GM21381 (cell line): Measurements from ENCODE around the gene ZMAT5.
"Not testable (repeated sequence)": the region's sequence is repeated elsewhere in the genome, so short reads cannot be mapped to it uniquely, and the experiment has no call there.

Experiments
- ATAC-seq: cut with Tn5 transposase; IDR thresholded peaks from one replicate; pipeline ENCODE4 v1.9.1; 2021; ENCODE audit warnings: mild to moderate bottlenecking, moderate library complexity; ENCODE audit not compliant: unreplicated experiment

ZMAT5 gene

DNA sequence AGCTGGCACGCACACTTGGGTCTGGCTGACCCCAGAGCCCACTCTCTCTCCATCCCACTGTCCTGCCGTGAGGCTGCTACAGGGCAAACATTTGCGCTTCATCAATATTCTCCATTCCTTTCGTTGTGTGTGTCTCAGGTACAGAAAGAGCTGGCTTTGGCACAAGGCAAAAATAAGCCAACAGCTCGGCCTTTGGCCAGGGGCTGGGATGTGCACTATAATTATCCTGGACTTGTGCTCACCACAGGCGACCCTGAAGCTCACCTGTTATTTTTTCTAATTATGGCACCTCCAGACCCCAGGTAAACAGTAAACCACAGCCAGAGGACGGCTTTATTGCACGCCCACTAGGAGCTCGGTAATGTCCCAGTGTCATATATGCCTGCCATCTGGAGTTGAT, 10.9 kb downstream of the ZMAT5 start:
- ATAC-seq, result no peak

DNA sequence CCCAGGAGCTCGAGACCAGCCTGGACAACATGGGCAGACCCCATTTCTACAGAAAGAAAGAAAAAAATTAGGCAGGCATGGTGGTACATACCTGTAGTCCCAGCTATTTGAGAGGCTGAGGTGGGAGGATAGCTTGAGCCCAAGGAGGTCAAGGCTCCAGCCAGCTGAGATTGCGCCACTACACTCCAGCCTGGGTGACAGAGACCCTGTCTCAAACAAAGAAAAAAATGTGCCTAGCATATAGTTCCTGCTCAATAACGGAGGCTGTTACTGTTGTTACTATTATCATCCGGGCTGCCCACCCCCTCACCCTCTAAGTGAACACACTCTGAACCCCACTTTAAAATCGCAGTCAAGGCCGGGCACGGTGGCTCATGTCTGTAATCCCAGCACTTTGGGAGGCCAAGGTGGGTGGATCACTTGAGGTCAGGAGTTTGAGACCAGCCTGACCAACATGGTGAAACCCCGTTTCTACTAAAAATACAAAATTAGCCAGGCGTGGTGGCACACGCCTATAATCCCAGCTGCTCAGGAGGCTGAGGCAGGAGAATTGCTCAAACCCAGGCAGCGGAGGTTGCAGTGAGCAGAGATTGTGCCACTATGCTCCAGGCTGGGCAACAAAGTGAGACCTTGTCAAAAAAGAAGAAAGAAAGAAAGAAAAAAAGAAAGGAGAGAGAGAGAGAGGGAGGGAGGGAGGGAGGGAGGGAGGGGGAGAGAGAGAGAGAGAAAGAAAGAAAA, 12.0 kb downstream of the ZMAT5 start:
- ATAC-seq, result not testable (repeated sequence)

DNA sequence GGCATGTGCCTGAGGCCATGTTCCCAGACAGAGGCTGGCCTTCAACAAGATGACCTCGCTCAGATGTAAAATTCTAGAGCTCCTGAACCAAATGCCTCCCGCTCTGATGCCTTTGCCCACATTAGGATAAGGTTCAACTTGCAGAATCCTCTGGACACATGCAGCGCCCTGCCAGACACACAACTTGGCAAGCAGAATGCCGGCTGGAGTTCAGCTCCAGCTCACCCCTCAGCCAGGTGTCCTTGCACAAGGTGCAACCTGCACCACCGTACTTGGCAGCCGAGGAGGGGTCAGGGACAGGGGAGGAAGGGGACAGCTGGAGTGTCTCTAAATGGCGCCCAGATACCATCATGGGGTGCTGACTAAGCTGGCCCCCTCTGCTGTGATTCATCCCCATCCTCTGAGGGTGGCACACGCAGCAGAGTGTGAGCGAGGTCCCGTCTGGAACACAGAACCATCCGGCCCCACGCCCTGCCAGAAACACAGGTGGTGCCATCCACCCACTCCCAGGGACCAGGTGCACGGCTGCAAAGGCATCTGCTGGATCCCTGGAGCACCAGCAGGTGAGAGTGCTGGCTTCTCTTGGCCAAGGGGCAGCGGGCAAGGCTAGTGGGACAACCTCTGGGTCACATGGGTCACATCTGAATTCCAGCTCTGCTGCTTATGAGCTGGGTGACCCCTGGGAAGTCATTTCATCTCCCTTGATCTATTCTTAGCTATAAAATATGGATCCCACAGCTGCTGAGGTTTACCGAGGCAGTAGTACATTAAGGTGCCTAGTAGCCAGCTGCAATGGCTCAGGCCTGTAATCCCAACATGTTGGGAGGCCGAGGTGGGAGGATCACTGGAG, 12.8 kb downstream of the ZMAT5 start:
- ATAC-seq, result no peak

DNA sequence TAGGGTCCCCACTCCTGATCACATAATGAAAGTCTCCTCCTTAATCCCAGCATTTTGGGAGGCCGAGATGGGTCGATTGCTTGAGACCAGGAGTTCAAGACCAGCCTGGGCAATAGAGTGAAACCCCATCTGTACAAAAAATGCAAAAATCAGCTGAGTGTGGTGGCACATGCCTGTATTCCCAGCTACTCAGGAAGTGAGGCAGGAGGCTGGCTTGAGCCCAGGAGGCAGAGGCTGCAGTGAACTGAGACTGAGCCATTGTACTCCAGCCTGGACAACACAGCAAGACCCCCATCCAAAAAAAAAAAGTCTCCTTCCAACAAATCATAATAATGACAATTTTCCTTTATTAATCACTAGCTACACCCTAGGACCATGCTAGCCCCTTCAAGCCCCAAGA, 15.1 kb downstream of the ZMAT5 start:
- no peak for ATAC-seq

DNA sequence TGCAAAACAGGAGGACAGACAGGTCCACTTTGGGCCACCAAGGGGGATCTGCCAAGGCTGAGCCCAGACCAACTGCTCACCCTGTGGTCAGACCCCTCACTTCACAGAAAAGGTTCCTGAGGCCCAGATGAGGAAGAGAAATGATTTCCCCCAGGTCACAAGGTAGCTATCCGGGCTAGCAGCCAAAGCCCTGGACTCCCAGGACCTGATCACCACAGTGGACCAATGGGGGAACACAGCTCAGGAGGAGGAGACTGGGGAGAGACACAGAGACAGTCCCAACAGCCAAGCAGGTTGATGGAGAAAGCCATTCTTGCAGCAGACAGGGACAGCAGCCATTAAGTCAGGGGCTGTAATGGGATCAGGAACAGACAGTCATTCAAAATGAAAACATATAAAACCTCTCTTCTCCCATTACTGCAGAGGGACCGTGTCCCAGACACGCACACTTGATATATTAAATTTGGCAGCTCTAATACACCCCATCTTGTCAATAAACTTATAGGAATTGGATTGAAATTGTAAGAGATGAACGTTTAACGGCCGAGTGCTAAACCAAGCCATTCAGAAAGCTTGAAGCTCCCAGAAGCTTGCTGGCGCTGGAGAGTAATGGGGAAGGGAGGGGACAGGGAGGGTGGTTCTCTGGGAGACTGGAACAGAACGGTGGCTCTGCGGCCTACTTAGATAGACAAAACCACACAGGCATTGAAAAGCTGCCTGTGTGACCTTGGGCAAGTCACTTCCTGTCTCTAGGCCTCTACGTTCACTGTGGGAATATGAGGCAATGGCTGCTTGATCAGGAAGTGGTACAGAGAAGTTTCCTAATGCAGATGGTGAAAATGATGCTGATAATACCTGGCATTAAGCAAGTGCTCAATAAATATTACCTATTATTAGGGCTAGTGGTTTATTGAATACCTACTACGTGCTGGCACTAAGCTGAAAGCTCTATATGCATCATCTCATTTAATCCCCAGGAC, 16.0 kb downstream of the ZMAT5 start:
- no peak for ATAC-seq

DNA sequence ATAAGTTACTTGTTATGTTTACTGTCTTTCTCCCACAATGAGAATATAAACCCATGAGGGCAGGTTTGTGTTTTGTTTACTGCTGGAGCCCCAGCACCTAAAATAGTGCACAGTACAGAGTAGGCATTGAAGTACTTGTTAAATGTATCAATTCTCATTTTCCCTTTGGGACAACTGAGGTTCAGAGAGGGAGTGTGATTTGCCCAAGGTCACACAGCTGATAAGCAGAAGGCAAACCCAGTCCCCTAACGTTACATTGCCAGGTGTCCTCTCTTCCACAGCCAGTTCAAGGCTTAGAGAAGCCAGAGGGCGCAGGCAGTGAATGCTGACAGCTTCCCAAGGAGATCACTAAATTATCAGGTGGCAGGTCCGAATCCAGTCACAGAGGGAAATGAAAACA, 16.8 kb downstream of the ZMAT5 start:
- no peak for ATAC-seq

DNA sequence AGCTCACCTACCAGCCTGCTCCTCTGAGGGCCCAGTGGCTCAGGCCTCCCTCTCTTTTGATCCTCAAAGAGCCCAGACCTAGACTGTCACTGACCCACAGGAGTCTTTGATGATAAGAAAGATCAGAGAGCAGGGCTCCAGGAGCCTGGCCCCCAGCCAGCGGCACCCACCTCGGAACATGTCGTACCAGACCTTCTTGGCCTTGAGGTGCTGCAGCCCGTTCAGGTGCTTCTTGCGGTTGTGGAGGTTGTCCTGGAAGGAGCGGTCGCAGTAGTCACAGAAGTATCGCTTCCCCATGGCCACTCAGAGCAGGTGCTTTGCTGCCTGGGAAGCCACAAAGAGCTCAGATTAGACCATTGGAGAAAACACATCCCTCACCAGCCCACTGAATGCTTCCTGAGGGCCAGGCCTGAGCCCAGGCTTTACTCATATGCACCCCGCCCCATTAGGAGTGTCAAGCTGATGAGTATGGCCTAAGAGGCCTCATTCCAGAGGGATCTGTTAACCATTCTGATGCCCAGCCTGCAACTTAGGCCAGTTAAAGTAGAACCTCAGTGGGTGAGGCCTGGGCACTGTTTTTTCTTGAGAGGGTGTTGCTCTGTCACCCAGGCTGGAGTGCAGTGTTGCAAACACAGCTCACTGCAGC, 18.4 kb downstream of the ZMAT5 start:
- ATAC-seq, result no peak

DNA sequence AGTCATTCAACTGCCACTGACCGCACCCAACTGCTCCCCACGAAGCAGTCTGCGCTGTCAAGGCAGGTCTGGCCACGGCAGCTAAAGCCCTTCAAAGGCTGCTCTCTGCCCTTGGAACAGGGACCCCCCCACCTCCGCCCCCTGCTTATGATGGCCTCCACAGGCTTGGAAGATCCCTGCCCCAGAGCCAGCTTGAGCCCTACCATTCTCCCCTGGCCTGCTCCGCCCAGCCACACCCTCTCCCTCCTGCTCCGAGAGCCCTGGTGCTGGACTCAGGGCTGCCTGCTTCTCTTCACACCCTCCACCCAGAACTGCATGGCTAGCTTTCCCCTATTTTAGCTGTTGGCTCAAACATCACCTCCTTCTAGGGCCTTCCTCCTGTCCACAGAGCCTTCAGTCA, 19.0 kb downstream of the ZMAT5 start:
- no peak for ATAC-seq

DNA sequence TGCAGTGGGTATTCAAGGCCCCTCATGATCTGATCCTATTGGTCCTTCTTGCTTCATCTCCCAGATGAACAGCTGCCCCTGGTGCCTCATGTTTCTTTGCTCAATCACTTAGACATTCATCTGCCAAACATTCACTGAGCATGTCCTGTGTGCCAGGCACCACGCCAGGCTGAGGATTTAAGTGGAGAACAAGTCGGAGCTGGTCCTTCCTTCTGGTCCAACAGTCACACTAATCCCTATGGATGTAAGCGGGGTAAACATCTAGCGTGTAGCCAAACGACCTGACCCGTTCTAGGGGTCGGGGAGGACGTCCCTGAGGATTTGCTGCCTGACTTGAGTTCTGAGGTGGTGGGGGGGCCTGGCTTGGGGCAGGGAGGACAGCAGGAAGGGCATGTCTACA, 21.9 kb downstream of the ZMAT5 start:
- ATAC-seq, result no peak

DNA sequence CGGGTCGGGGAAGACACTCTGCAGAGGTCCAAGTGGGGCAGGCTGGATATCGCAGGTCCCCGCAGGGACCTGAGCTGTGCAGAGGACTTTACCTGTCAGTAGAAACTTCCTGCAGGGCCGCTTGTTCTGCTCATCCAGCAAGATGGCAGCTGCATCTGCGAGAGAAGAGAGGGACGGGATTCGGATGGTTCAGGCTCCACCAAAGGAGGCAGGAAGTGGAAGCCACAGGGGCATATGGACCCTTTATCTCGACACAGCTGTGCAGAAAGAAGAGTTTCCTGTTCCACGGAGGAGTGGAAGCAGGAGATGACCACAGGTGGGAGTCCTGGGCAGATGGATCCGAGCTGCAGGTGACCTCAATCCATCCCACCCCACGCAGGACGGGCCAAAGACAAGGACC, 24.5 kb downstream of the ZMAT5 start:
- no peak for ATAC-seq

DNA sequence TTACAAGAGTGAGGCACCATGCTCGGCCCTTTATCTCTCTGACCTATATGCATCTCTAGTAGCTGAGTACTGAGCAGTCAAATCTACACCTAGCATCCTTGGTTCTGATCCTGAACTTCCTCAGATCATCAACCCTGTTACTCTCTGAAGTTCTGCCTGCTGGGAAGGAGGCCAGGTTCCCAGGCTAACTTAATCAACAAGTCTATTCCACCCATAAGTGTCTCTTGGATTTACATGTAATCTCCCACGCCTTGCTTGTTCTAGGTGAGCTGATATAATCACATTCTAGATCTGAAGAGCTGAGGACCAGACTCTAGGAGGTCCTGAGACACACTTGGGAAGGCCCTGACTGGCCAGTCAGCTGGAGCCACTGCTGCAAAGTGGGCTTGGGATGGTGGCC, 24.9 kb downstream of the ZMAT5 start:
- ATAC-seq, result no peak

DNA sequence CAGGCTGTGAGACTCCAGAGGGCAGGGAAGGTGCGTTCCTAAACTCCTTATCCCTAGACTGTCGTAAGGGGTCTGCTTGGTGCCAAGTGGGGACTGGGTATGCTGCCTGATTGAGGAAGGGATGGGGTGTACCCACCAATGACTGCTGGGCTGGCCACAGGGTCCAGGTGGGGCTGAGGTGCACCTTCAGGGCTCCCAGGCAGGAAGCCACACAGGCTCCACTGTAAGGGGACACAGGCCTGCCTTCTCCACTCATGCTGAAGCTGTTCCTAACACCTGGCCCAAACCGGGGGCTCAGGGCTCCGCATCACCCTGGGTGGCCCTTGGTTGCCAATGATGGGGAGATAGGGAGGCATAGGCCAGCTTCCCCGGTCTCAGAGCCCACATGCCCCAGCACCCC, 26.6 kb downstream of the ZMAT5 start:
- ATAC-seq, result no peak

DNA sequence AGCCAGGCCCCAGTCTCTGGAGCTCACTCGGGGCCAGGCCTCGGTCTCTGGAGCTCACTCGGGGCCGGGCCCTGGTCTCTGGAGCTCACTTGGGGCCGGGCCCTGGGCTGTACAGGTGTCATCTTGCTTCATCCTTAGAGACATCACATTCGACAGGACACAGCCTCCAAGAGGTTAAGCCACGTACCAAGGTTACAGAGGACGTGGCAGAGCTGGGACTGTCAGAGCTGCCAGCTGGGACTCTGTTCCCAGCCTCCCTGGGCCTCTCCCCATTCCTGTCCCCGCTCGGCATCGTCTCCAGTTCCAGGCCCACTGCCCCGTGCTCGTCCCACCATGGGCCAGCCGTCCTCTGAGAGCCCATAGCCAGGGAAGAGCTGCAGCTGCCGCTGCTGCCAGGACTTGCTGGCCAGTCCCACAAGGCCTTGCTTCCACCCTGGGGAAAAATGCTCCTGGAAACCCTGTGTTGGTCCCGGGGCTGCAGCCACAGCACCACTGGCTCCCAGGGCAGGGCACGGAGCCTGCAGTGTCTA, 27.4 kb downstream of the ZMAT5 start:
- ATAC-seq, result no peak

DNA sequence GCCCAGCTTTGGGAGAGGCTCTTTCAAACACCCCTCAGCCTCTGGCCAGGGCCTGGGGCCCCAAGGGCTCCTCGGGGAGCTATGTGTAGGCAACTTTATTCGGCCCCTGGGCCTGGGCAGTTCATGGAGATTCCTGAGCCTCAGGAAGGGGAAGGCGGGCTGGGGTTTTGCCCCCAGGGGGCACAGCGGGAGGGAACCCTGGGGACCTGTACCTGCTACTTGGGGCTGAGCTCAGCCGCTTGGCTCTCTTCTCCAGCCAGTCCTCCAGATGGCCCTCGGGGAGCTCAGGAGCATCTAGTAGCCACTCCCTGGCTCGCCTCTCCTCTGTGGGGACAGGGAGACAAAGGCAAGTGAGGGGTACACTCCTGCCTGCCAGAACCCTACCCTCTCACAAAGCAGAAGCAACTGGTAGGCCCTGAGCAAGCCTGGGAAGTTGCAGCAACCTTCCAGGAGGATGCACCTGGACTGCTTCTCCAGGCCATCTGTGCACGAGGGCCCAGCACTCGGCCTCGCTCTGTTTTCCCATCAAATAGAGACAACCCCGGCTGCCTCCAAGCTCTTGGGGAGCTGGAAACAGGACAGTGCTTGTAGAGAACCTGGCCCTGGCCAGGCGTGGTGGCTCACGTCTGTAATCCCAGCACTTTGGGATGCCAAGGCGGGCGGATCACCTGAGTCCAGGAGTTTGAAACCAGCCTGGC, 28.5 kb downstream of the ZMAT5 start:
- ATAC-seq, result no peak

DNA sequence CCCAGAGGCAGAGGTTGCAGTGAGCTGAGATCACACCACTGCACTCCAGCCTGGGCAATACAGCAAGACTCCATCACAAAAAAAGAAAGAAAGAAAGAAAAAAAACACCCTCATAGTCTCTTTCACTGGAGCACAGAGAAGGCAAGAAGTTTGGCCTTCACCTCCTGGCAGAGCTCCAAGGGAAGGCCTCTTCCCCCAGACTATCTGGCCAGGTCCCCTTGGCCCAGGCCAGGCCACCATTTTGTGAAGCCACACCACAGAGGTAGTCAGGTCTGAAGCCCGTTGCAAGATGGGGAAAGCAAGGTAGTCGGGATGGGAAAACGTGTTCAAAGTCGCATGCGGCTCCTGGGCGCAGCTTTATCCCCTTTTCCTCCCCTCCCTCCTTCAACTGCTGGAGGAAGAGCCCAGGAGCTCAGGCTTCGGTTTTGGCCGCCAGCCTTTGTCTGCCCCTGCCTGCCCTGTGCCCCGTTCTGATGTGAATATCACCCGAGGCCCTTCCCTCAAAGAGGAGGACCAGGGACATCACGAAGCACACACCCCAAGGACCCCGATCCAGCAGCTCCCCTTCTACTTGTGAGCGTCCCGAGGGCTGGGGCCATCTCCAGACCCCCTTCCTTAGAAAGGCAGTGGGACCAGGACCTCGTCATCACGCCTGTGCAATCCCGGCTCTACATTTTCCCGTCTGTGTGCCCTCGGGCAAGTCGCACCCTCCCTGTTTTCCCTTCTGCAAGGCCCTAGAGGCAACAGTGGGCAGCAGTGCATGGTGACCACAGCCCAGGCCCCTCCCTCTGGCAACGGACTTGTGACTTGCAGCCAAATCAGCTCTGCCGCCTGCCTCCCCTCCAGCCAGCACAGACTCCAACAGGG, 29.3 kb downstream of the ZMAT5 start:
- ATAC-seq, result no peak

DNA sequence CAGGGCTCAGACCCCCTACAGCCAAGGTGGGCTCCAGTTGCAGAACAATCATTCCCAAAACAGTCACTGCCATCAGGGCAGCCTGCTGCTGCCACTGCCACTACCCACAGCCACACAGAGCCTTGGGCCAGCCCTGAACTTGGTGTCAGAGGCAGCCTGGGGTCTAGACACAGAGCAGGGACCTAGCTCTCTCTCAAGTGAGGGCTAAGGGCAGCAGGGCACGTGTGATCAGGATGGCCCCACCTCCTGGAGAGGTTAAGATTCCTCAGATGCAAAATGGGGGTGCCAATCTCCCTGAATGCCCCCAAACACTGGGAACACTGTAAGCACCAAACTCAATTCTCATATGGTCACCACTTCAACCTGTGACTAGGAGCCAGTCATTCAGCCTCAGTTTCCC, 31.4 kb downstream of the ZMAT5 start:
- no peak for ATAC-seq

DNA sequence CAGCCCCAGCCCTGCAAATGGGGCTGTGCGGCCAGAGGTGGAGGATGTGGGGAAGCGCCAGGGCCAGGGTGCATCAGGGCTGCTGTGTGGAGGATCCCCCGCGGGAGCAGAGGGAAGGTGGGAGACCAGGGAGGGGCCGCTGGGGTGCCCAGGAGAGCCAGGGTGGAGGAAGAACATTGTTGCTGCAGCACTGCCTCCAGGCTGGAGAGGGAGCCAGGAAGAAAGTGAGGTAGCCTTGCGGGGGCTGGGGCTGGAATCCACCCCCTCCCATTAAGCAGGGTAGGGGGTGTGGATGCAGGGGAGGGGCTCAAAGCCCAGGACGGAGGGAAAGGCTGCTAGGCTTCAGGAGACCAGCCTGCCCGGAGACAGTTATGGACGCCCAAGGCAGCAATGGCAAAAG, 32.0 kb downstream of the ZMAT5 start:
- ATAC-seq, result no peak

DNA sequence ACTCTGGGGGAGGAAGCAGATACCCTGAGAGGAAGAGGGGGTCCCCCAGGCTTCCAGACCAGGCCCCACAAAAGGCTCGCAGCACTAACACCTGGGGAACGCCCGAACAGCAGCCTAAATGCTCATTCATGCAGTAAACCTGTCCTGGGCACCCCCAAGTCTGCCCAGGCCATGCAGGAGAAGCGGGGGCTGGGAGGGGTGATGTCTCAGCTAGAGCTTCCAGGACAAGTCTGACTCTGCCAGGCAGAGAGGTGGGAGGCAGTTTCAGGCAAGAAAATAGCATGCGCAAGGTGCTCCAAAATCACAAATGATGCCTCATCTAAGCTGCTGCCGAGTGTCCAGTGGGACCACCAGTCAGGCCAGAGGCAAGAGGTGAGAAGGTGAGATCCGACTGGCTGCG, 32.4 kb downstream of the ZMAT5 start:
- ATAC-seq, result no peak
